ENCODE results near the gene TMEM51. TPM values are rescaled to one million over a fixed set of nuclear protein-coding genes. Genes with fewer than 3 reads are reported as not detected.
"Not testable (repeated sequence)": the region's sequence is repeated elsewhere in the genome, so short reads cannot be mapped to it uniquely, and the experiment has no call there.

The TMEM51 gene
- polyA plus RNA-seq, 1 experiment = 28.6 TPM

DNA sequence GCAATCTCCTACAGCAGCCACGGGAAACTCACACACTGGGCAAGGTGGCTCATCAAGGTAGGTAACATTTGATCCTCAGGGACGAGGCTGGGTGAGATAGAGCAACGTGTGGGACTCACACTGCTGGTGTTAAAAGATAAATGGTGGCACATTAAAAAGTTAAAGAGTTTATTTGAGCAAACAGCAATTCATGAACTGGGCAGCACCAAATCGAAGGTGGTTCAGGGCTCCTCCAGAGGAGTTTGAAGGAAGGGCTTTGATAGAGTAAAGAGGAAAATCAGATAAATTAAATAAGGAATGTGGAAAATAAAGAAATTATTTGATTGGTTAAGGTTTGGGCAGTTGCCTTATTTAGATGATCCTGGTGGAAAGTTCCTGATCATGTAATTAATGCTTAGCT is 23.6 kb upstream of the TMEM51 start:
- Histone ChIP-seq H3K9me3 (ENCODE audit: control insufficient read depth, insufficient read depth, low read length) (peaks cover 5% of the 10 kb centered on the region; the same call in 1 of the 2 replicates), H3K4me3 (ENCODE audit: low read depth, low read length) (no peak overlapping the region), H3K27me3 (ENCODE audit: control insufficient read depth, insufficient read depth, low read length) (peaks cover 21% of the 10 kb centered on the region), H3K27ac (ENCODE audit: low read depth, low read length) (no peak overlapping the region)
- DNase-seq (ENCODE audit: low read depth, low spot score) = no peak
- TF ChIP-seq, protein P1, sequence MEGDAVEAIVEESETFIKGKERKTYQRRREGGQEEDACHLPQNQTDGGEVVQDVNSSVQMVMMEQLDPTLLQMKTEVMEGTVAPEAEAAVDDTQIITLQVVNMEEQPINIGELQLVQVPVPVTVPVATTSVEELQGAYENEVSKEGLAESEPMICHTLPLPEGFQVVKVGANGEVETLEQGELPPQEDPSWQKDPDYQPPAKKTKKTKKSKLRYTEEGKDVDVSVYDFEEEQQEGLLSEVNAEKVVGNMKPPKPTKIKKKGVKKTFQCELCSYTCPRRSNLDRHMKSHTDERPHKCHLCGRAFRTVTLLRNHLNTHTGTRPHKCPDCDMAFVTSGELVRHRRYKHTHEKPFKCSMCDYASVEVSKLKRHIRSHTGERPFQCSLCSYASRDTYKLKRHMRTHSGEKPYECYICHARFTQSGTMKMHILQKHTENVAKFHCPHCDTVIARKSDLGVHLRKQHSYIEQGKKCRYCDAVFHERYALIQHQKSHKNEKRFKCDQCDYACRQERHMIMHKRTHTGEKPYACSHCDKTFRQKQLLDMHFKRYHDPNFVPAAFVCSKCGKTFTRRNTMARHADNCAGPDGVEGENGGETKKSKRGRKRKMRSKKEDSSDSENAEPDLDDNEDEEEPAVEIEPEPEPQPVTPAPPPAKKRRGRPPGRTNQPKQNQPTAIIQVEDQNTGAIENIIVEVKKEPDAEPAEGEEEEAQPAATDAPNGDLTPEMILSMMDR (IDR thresholded peaks at IDR 0.05; ENCODE audit: low read depth, low read length) = no peak
- ChIA-PET POLR2A (no interaction called here), CTCF (interaction anchor here (0.6 to 9.8 kb wide), 11 partner anchors 9 to 370 kb away, joined by 3 to 172 read pairs (median 6); no protein-coding TSS in a partner anchor)

GRCh38 chr1:15130607-15131006 is 22.9 kb upstream of the TMEM51 start:
- DNase-seq (ENCODE audit: low read depth, low spot score) = no peak
- ChIA-PET CTCF (interaction anchor here (1.3 to 9.8 kb wide), 4 partner anchors 13 to 369 kb away, joined by 4 to 172 read pairs (median 50); no protein-coding TSS in a partner anchor), POLR2A (no interaction called here)
- peaks cover 5% of the 10 kb centered on the region; the same call in 1 of the 2 replicates for H3K9me3 ChIP-seq (ENCODE audit: control insufficient read depth, insufficient read depth, low read length)
- no peak overlapping the region for H3K27ac ChIP-seq (ENCODE audit: low read depth, low read length)
- TF ChIP-seq, protein P1 (IDR thresholded peaks at IDR 0.05; ENCODE audit: low read depth, low read length) = no peak
- peaks cover 19% of the 10 kb centered on the region for H3K27me3 ChIP-seq (ENCODE audit: control insufficient read depth, insufficient read depth, low read length)
- no peak overlapping the region for H3K4me3 ChIP-seq (ENCODE audit: low read depth, low read length)

DNA sequence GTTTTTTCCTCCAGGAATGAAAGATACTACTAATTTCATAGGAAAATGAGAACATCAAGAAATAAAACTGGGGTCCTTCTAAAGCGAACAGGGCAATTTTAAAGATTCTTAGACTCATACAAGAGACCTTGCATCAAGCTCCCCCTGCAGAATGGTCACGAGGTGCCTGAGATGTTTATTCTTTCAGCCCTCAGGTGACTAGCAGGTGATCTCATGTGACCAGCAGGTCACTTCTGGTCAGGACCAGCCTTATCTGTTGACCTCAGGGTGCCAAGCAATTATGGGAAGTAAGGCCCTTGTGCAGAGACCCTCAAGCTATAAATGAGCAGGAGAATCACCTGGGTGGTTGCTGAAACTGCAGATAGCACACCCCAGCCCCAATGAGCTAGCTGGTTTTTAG is 20.6 kb upstream of the TMEM51 start:
- TF ChIP-seq, protein P1 (IDR thresholded peaks at IDR 0.05; ENCODE audit: low read depth, low read length) = no peak
- ChIA-PET POLR2A (no interaction called here), CTCF (interaction anchor here (1.0 to 9.8 kb wide), 3 partner anchors 20 to 171 kb away, joined by 3 to 172 read pairs (median 17); no protein-coding TSS in a partner anchor)
- Histone ChIP-seq H3K9me3 (ENCODE audit: control insufficient read depth, insufficient read depth, low read length) (peaks cover 5% of the 10 kb centered on the region; the same call in 1 of the 2 replicates), H3K4me3 (ENCODE audit: low read depth, low read length) (no peak overlapping the region), H3K27ac (ENCODE audit: low read depth, low read length) (no peak overlapping the region), H3K27me3 (ENCODE audit: control insufficient read depth, insufficient read depth, low read length) (peaks cover 15% of the 10 kb centered on the region)
- DNase-seq (ENCODE audit: low read depth, low spot score) = no peak

- ChIA-PET CTCF (interaction anchor here (3.6 to 9.8 kb wide), 2 partner anchors 138 to 170 kb away, joined by 17 to 172 read pairs; no protein-coding TSS in a partner anchor), POLR2A (interaction anchor here (0.7 kb wide), 1 partner anchor 131 kb away, joined by 4 read pairs; no protein-coding TSS in a partner anchor)
- H3K4me3 ChIP-seq (ENCODE audit: low read depth, low read length) = no peak overlapping the region
- DNase-seq (ENCODE audit: low read depth, low spot score) = no peak
- H3K27me3 ChIP-seq (ENCODE audit: control insufficient read depth, insufficient read depth, low read length) = peaks cover 15% of the 10 kb centered on the region
- TF ChIP-seq, protein P1 (IDR thresholded peaks at IDR 0.05; ENCODE audit: low read depth, low read length) = no peak
- H3K9me3 ChIP-seq (ENCODE audit: control insufficient read depth, insufficient read depth, low read length) = peaks cover 5% of the 10 kb centered on the region; the same call in 1 of the 2 replicates
- H3K27ac ChIP-seq (ENCODE audit: low read depth, low read length) = no peak overlapping the region
These were observed 19.3 kb upstream of the TMEM51 start for GRCh38 chr1:15134285-15134684.

- H3K27ac ChIP-seq (ENCODE audit: low read depth, low read length); POLR2A ChIA-PET; DNase-seq (ENCODE audit: low read depth, low spot score); H3K9me3 ChIP-seq (ENCODE audit: control insufficient read depth, insufficient read depth, low read length); H3K4me3 ChIP-seq (ENCODE audit: low read depth, low read length): not testable (repeated sequence)
- H3K27me3 ChIP-seq (ENCODE audit: control insufficient read depth, insufficient read depth, low read length) = peaks cover 14% of the 10 kb centered on the region
- CTCF ChIA-PET = interaction anchor here (3.6 kb wide), 1 partner anchor 169 kb away, joined by 17 read pairs; no protein-coding TSS in a partner anchor
These were observed 17.9 kb upstream of the TMEM51 start for GRCh38 chr1:15135604-15136003.

Data from AG04450 (cell line).